Measurements from ENCODE around the gene RABGAP1L. TPM values are rescaled to one million over a fixed set of nuclear protein-coding genes. Genes with fewer than 3 reads are reported as not detected.

The RABGAP1L gene
- total and polyA plus RNA-seq, 2 of the 8 experiments (the other 6 are each of a cell fraction or from before 2014, with no cell fraction given): 33.3 to 156 TPM

DNA sequence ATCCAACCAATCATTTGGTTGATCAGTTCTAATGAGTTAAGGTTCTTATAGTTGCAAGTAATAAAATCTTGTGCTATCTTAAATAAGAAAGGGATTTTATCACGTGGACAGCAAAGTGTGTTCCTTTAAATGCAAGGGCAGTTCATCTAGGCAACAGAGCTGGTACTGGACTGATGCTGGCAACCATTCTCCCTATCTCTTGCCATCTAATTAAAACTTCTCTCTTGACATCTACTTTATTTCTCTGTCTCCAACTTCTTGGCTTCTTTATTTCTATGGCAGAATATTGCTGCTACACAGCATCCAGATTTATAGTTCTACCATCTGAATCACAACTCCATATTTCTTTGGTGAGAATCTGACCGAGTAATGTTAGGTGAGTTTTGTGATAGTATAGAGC is 725.2 kb downstream of the RABGAP1L start:
- no peak overlapping the region for H2BK20ac ChIP-seq (ENCODE audit: low read length)
- H3K14ac ChIP-seq (ENCODE audit: insufficient read length): no peak overlapping the region
- H3K79me2 ChIP-seq (ENCODE audit: control insufficient read depth in 1 of 2, insufficient read depth in 2 of 2, low read length in 2 of 2): peaks cover 28 to 98% of the 10 kb centered on the region in 2 experiments
- H2BK120ac ChIP-seq (replicated peaks; ENCODE audit: low read depth, low read length): no peak overlapping the region
- H3K23ac ChIP-seq (ENCODE audit: insufficient read length): no peak overlapping the region
- CTCF ChIA-PET (ENCODE audit: partially characterized antibody): interaction anchor here (1.2 to 4.5 kb wide), 3 partner anchors 29 to 102 kb away, joined by 3 to 21 read pairs (median 4); no protein-coding TSS in a partner anchor
- WGBS, 2 experiments (ENCODE audit: extremely low coverage in 1 of 2, insufficient coverage in 1 of 2, insufficient read length in 1 of 2, insufficient replicate concordance in 2 of 2, low coverage in 1 of 2, low lambda C conversion rate in 2 of 2, missing lambda C conversion rate in 1 of 2): 95% methylated on average over 2 of the region's 2 CpGs; no CpG with 5 or more reads in 1 of the 2 experiments
- POLR2A ChIA-PET (ENCODE audit: partially characterized antibody): interaction anchor here (0.9 to 1.9 kb wide), 6 partner anchors 8 to 115 kb away, joined by 3 to 7 read pairs (median 3); partner anchors contain the start of gene CACYBP
- H3K4me1 ChIP-seq (replicated peaks in 1 of 4; ENCODE audit: control insufficient read depth in 3 of 4, insufficient read depth in 4 of 4, low read length in 3 of 4): peaks cover 0 to 6% (median 2%) of the 10 kb centered on the region in 4 experiments; a peak in 2 of 7 replicates
- H3K4me2 ChIP-seq (ENCODE audit: insufficient read depth in 1 of 2, low read depth in 2 of 2, low read length in 2 of 2): no peak overlapping the region
- no peak overlapping the region for H2AFZ ChIP-seq (ENCODE audit: low read length)
- H2BK5ac ChIP-seq (ENCODE audit: low read depth, low read length): no peak overlapping the region
- no peak overlapping the region for H3K18ac ChIP-seq (ENCODE audit: extremely low read depth, low read length)
- DNase-seq (ENCODE audit: low read depth in 1 of 2, low spot score in 2 of 2) (no peak), FAIRE-seq (no peak)
- no peak overlapping the region for H3K4ac ChIP-seq (replicated peaks; ENCODE audit: insufficient read length, low read depth, low read length)
- H4K8ac ChIP-seq (ENCODE audit: extremely low read depth, insufficient read depth, low read length): no peak overlapping the region
- H3K23me2 ChIP-seq (ENCODE audit: low read depth, low read length): no peaks in the 10 kb centered on the region
- peaks cover 5 to 99% (median 46%) of the 10 kb centered on the region in 4 experiments for H3K36me3 ChIP-seq (ENCODE audit: control insufficient read depth in 2 of 4, insufficient read depth in 4 of 4, low read length in 3 of 4)
- H4K20me1 ChIP-seq (replicated peaks in 1 of 2; ENCODE audit: control insufficient read depth in 1 of 2, insufficient read depth in 2 of 2, low read length in 2 of 2): peaks cover 5 to 11% of the 10 kb centered on the region in 2 experiments
- no peaks in the 10 kb centered on the region for H3K27me3 ChIP-seq (replicated peaks in 1 of 4; ENCODE audit: control insufficient read depth in 3 of 4, extremely low read depth in 1 of 4, insufficient read depth in 3 of 4, low read length in 3 of 4)
- H3K4me3 ChIP-seq (ENCODE audit: extremely low read depth in 1 of 4, insufficient read depth in 2 of 4, low read depth in 3 of 4, low read length in 4 of 4): no peak overlapping the region
- H3K79me1 ChIP-seq (ENCODE audit: low read depth, low read length): peaks cover 3% of the 10 kb centered on the region; the same call in 1 of the 2 replicates
- H3K56ac ChIP-seq (replicated peaks; ENCODE audit: insufficient read length, low read depth, low read length): no peak overlapping the region
- no peak overlapping the region for H3K27ac ChIP-seq (ENCODE audit: low read depth, low read length)
- no peak overlapping the region for H2AK5ac ChIP-seq (ENCODE audit: low read depth, low read length)
- no peak overlapping the region for H4K5ac ChIP-seq (ENCODE audit: insufficient read length, low read depth, low read length)
- H4K91ac ChIP-seq (replicated peaks; ENCODE audit: insufficient read length, low read length): no peak overlapping the region
- no peak overlapping the region for H3K9ac ChIP-seq (replicated peaks in 1 of 4; ENCODE audit: extremely low read depth in 1 of 4, low read depth in 3 of 4, low read length in 3 of 4)
- no peaks in the 10 kb centered on the region for H3K9me3 ChIP-seq (ENCODE audit: insufficient read depth in 2 of 2, low read depth in 1 of 2, low read length in 1 of 2)
- H2BK15ac ChIP-seq (ENCODE audit: low read length): no peak overlapping the region
- TF ChIP-seq KDM1A (IDR thresholded peaks at IDR 0.05; ENCODE audit: borderline replicate concordance, low read length) (no peak), RNF2 (IDR thresholded peaks at IDR 0.05; ENCODE audit: borderline replicate concordance, low read depth, low read length, missing control alignments, poor library complexity, severe bottlenecking) (no peak), SP1 (IDR thresholded peaks at IDR 0.05; ENCODE audit: low read depth, low read length) (no peak), TCF12 (IDR thresholded peaks at IDR 0.05; ENCODE audit: low read depth, low read length) (no peak), ASH2L (IDR thresholded peaks at IDR 0.05; ENCODE audit: low read length) (no peak)
- no peak overlapping the region for H2BK12ac ChIP-seq (ENCODE audit: low read depth, low read length)

Data from H1 (cell line).